ENCODE data around the gene PFDN6.

DNA sequence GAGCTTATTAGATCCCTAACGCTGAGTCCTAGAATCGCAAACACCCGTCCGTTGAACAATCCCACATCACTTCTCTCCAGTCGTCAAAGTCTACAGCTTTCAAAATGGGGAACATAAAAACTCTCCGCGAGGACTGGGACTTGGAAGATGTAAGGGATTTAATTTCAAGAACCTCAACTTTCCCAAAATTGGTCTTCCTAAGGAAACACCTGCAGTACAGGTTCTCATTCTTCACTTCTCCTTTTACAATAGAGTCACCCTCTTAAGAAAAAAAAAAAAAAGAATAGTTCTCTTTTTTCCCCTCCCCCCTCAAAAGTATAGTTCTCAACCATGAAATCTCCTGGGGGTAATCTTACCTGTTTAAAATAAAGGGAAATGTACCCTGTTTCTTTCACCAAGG, 34.7 kb downstream of the PFDN6 start:
- TF ChIP-seq, protein P1, sequence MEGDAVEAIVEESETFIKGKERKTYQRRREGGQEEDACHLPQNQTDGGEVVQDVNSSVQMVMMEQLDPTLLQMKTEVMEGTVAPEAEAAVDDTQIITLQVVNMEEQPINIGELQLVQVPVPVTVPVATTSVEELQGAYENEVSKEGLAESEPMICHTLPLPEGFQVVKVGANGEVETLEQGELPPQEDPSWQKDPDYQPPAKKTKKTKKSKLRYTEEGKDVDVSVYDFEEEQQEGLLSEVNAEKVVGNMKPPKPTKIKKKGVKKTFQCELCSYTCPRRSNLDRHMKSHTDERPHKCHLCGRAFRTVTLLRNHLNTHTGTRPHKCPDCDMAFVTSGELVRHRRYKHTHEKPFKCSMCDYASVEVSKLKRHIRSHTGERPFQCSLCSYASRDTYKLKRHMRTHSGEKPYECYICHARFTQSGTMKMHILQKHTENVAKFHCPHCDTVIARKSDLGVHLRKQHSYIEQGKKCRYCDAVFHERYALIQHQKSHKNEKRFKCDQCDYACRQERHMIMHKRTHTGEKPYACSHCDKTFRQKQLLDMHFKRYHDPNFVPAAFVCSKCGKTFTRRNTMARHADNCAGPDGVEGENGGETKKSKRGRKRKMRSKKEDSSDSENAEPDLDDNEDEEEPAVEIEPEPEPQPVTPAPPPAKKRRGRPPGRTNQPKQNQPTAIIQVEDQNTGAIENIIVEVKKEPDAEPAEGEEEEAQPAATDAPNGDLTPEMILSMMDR (IDR thresholded peaks at IDR 0.05; ENCODE audit: low read depth, low read length, poor library complexity, severe bottlenecking), result no peak
- no peak for TF ChIP-seq EZH2phosphoT487 (IDR thresholded peaks at IDR 0.05; ENCODE audit: borderline replicate concordance, low read length)
